CD4-positive, alpha-beta T cell (primary cell): Measurements from ENCODE around the gene LEO1. TPM values are rescaled to one million over a fixed set of nuclear protein-coding genes. Genes with fewer than 3 reads are reported as not detected.

ENCODE experiments used
- ATAC-seq: fragments of 200-7000 bp; cut with Tn5 transposase; one replicate; pipeline ENCODE4 v1.10.0; 2022; ENCODE audit warnings: mild to moderate bottlenecking; ENCODE audit not compliant: poor library complexity
- CTCF ChIA-PET: fragments of 350-600 bp; sonication (Branson Sonifier 250); formaldehyde crosslinking; loops from one replicate; lab custom pipeline; 2021; ENCODE audit warnings: antibody characterized with exemption, inconsistent platforms; lab: Charles Lee
- POLR2A ChIA-PET: fragments of 350-600 bp; sonication (Branson Sonifier 250); formaldehyde crosslinking; loops from one replicate; lab custom pipeline; 2021; ENCODE audit warnings: antibody characterized with exemption, inconsistent platforms; lab: Charles Lee
- DNase-seq, 14 experiments: peaks; one replicate each; pipeline ENCODE4 v3.0.0-alpha.2; 2013 to 2020; ENCODE audit warnings: mixed read lengths in 2 of 14
- H3K27ac ChIP-seq, 2 donors: one replicate each; pipeline versions ENCODE4 v1.5.1 to v1.7.0; 2013; ENCODE audit warnings: low read length in 2 of 2, low read depth in 1 of 2, mild to moderate bottlenecking in 1 of 2
- H3K27me3 ChIP-seq, 2 experiments: 1 replicate in 1 of 2; 2 replicates in 1 of 2; pipeline versions ENCODE4 v1.6.1 to v1.7.0; 2013; ENCODE audit warnings: low read length in 2 of 2, control low read depth in 1 of 2, mild to moderate bottlenecking in 1 of 2, moderate library complexity in 1 of 2; ENCODE audit not compliant: insufficient read depth in 2 of 2, control insufficient read depth in 1 of 2
- H3K36me3 ChIP-seq: one replicate; pipeline ENCODE4 v1.6.1; 2013; ENCODE audit warnings: low read length, control low read depth; ENCODE audit not compliant: insufficient read depth
- H3K4me1 ChIP-seq: one replicate; pipeline ENCODE4 v1.6.1; 2013; ENCODE audit warnings: low read length, control low read depth; ENCODE audit not compliant: insufficient read depth
- H3K4me3 ChIP-seq: one replicate; pipeline ENCODE4 v1.5.1; 2013; ENCODE audit warnings: mild to moderate bottlenecking, low read length, moderate library complexity
- H3K9me3 ChIP-seq, 2 experiments: 1 replicate in 1 of 2; 2 replicates in 1 of 2; pipeline versions ENCODE4 v1.6.1 to v1.7.0; 2013; ENCODE audit warnings: low read length in 2 of 2, mild to moderate bottlenecking in 2 of 2, control low read depth in 1 of 2, moderate library complexity in 1 of 2; ENCODE audit not compliant: control insufficient read depth in 1 of 2, insufficient read depth in 1 of 2
- H3K27ac Mint-ChIP-seq: one replicate; pipeline ENCODE4 v1.8.0; 2020; ENCODE audit warnings: mixed read lengths
- H3K27me3 Mint-ChIP-seq: one replicate; pipeline ENCODE4 v1.8.0; 2021; ENCODE audit warnings: mixed read lengths
- H3K36me3 Mint-ChIP-seq: one replicate; pipeline ENCODE4 v1.8.0; 2021; ENCODE audit warnings: low read depth, mixed read lengths
- H3K4me1 Mint-ChIP-seq: one replicate; pipeline ENCODE4 v1.8.0; 2021; ENCODE audit warnings: low read depth, mixed read lengths
- H3K4me3 Mint-ChIP-seq: one replicate; pipeline ENCODE4 v1.8.0; 2020; ENCODE audit warnings: mild to moderate bottlenecking, mixed read lengths
- H3K9me3 Mint-ChIP-seq: one replicate; pipeline ENCODE4 v1.8.0; 2020; ENCODE audit warnings: mixed read lengths
- intact Hi-C, 2 experiments: fragments of 100-400 bp; cut with DNase I in 1 of 2; cut with micrococcal nuclease in 1 of 2; formaldehyde crosslinking; loops; one replicate each; pipeline versions ENCODE4 v1.15.1 to v1.9.0; 2023 to 2025; cut with DNase I, micrococcal nuclease
- total RNA-seq, 174 experiments: library from RNA in 2 of 174; stranded (reverse) in 2 of 174; gene quantifications; one replicate each; pipeline ENCODE4 v1.2.3 and lab custom pipeline; 2021 to 2026
- TF ChIP-seq, protein P1 (sequence below): fragments of 200-600 bp; IDR thresholded peaks from one replicate; pipeline ENCODE4 v1.8.0; 2022; ENCODE audit warnings: antibody characterized with exemption, mild to moderate bottlenecking

The LEO1 gene
- total RNA-seq, 2 experiments from 2014 or later = 6.2 to 6.7 TPM

DNA sequence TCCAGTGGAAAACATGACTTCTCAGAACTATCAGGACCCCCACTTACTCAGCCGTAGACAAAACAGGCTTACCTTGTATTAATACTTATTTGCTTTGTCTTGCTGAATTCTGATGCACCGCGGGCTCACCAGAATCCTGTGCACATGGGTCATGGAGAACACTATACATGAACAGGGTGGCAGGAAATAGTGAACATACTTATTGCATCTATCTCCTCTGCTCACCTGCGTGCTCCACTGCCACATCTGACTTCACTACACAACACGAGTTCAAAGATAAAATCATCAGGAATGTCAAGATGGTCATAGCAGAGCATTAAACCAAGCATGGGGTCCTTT, 36.8 kb upstream of the LEO1 start:
- peak; percentile 54 for ATAC-seq
- no peak overlapping the region for H3K4me3 ChIP-seq

DNA sequence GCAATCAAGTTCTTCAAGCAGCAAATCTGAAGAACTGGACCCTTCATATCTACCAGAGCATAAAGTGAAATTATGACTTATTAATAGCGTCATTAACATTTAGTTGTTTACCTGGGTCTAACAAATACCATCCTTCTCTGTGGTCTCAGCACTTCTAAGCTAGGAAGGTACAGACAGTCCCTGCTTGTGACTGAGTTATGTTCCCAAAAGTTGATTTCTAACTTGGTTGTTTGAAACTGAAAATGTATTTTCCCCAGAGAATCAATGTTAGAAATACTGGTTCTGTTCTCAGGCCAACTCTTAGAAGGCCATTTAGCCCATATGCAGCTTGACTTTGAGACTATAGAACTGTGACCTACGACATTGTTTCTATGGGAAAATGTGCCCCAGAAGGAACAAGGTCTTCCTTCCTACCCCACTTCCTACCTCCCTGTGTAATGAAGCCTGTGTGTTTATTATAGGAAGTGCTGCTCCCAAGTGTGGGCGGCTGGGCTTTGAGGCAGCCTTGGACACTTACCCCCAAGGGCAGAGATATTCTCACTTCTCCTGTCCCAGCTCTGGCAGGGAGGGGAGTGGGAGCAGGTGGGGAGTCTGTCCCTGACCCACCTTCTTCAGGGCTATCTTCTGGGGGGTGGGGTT, 35.2 kb upstream of the LEO1 start:
- no peak for DNase-seq
- peaks cover 25% of the 10 kb centered on the region for H3K4me1 Mint-ChIP-seq
- no peak overlapping the region for H3K27ac Mint-ChIP-seq
- no peaks in the 10 kb centered on the region for H3K9me3 Mint-ChIP-seq
- no peak overlapping the region for H3K4me3 Mint-ChIP-seq
- H3K4me1 ChIP-seq = peaks cover 20% of the 10 kb centered on the region
- H3K27me3 ChIP-seq = no peaks in the 10 kb centered on the region
- TF ChIP-seq, protein P1, sequence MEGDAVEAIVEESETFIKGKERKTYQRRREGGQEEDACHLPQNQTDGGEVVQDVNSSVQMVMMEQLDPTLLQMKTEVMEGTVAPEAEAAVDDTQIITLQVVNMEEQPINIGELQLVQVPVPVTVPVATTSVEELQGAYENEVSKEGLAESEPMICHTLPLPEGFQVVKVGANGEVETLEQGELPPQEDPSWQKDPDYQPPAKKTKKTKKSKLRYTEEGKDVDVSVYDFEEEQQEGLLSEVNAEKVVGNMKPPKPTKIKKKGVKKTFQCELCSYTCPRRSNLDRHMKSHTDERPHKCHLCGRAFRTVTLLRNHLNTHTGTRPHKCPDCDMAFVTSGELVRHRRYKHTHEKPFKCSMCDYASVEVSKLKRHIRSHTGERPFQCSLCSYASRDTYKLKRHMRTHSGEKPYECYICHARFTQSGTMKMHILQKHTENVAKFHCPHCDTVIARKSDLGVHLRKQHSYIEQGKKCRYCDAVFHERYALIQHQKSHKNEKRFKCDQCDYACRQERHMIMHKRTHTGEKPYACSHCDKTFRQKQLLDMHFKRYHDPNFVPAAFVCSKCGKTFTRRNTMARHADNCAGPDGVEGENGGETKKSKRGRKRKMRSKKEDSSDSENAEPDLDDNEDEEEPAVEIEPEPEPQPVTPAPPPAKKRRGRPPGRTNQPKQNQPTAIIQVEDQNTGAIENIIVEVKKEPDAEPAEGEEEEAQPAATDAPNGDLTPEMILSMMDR = no peak
- ATAC-seq = no peak
- H3K27ac ChIP-seq = no peak overlapping the region
- H3K27me3 Mint-ChIP-seq = no peaks in the 10 kb centered on the region
- intact Hi-C loops = no loop called here
- CTCF ChIA-PET = interaction anchor here (1.5 kb wide), 1 partner anchor 72 kb away, joined by 5 read pairs; no protein-coding TSS in a partner anchor
- no peaks in the 10 kb centered on the region for H3K9me3 ChIP-seq
- H3K4me3 ChIP-seq = no peak overlapping the region
- POLR2A ChIA-PET = interaction anchor here (1.8 to 1.9 kb wide), 2 partner anchors 13 to 173 kb away, joined by 5 to 8 read pairs; no protein-coding TSS in a partner anchor
- H3K36me3 Mint-ChIP-seq = no peaks in the 10 kb centered on the region
- H3K36me3 ChIP-seq = no peaks in the 10 kb centered on the region

More for the DNA sequence above, 36.8 kb upstream of the LEO1 start:
- H3K4me3 Mint-ChIP-seq = peak overlapping the region; percentile 40
- TF ChIP-seq, protein P1 = no peak
- peak overlapping the region; percentile 78 for H3K27ac Mint-ChIP-seq
- Histone ChIP-seq H3K9me3 (no peaks in the 10 kb centered on the region), H3K27me3 (no peaks in the 10 kb centered on the region), H3K36me3 (no peaks in the 10 kb centered on the region), H3K27ac (peak overlapping the region in 1 of 2 donors; percentile 32), H3K4me1 (peaks cover 20% of the 10 kb centered on the region)
- no peaks in the 10 kb centered on the region for H3K27me3 Mint-ChIP-seq
- intact Hi-C loops = no loop called here
- ChIA-PET POLR2A (interaction anchor here (0.5 kb wide), 1 partner anchor 12 kb away, joined by 7 read pairs; no protein-coding TSS in a partner anchor), CTCF (no interaction called here)
- no peaks in the 10 kb centered on the region for H3K9me3 Mint-ChIP-seq
- peak in 1 of 14 experiments; percentile 10 for DNase-seq
- peaks cover 25% of the 10 kb centered on the region for H3K4me1 Mint-ChIP-seq
- H3K36me3 Mint-ChIP-seq = no peaks in the 10 kb centered on the region

DNA sequence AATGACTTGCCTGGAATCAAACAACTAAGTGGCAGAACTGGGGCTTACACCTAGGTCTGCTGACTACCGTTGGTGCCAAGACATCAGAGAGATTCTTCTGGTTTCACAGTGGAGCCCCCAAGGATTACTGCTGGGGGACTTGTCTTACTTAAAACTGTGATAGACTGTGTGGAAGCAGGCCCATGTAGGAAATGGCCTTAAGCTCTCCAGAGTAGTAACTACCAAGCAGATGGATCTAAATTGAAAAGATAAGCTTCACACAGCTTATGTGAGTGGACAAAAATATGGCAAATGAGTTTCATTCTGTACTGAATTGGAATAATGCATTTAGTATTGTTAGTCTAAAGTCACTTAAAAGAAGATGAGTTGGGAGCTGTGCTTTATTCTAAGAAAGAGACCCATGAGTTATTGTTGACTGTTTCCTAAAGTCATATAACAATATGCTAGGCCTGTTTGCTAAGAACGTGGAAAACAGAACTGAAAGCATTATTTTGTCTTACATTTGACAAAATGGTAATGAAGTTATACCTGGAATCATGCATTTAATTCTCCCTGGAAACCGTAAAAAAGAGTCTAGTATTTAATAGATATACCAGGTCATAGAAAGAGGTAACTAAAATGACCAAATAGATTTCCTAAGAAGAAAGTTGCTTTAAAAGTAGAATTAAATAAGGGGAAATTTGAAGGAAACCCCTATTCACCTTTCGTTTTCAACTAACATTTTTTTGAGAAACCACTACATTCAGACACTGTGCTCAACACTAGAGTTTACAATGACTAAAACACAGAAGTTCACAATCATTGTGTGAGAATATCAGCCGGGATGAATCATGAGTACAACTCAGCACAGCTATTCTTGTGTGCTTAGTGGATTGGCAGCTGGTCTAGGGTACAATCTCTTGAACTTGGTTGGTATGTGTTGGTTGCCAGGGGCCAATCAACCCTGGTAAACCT, 34.4 kb upstream of the LEO1 start:
- Mint-ChIP-seq H3K4me1 (peaks cover 25% of the 10 kb centered on the region), H3K27ac (no peak overlapping the region), H3K27me3 (no peaks in the 10 kb centered on the region), H3K9me3 (no peaks in the 10 kb centered on the region), H3K4me3 (no peak overlapping the region), H3K36me3 (no peaks in the 10 kb centered on the region)
- intact Hi-C loops = no loop called here
- Histone ChIP-seq H3K27me3 (no peaks in the 10 kb centered on the region), H3K27ac (no peak overlapping the region), H3K36me3 (no peaks in the 10 kb centered on the region), H3K4me1 (peaks cover 20% of the 10 kb centered on the region), H3K4me3 (no peak overlapping the region), H3K9me3 (no peaks in the 10 kb centered on the region)
- TF ChIP-seq, protein P1 = no peak
- POLR2A ChIA-PET = interaction anchor here (1.8 to 1.9 kb wide), 2 partner anchors 14 to 174 kb away, joined by 5 to 8 read pairs; no protein-coding TSS in a partner anchor
- ATAC-seq = no peak
- DNase-seq = peak in 1 of 14 experiments; percentile 21
- CTCF ChIA-PET = no interaction called here
